Neural cell (in vitro differentiated cells): ENCODE measurements around the gene PDZRN3.

Experiments used
- EP300 ChIP-seq: fragments of 450-650 bp; conservative IDR thresholded peaks from 2 replicates; pipeline ENCODE4 v1.6.1; 2014; ENCODE audit warnings: antibody characterized with exemption, mild to moderate bottlenecking, moderate library complexity; ENCODE audit not compliant: poor library complexity, severe bottlenecking
- MXI1 ChIP-seq: fragments of 450-650 bp; conservative IDR thresholded peaks from 2 replicates; pipeline ENCODE4 v1.6.1; 2014; ENCODE audit warnings: antibody characterized with exemption, mild to moderate bottlenecking; ENCODE audit not compliant: poor library complexity, severe bottlenecking
- TF ChIP-seq, protein P1 (sequence below): fragments of 450-650 bp; IDR thresholded peaks from 2 replicates; pipeline ENCODE4 v1.5.1; 2014; ENCODE audit warnings: antibody characterized with exemption, mild to moderate bottlenecking, moderate library complexity; ENCODE audit not compliant: poor library complexity, severe bottlenecking
- TF ChIP-seq, protein P2 (sequence below): IDR thresholded peaks from 2 replicates; pipeline ENCODE4 v1.6.1; 2012; ENCODE audit warnings: borderline replicate concordance

DNA sequence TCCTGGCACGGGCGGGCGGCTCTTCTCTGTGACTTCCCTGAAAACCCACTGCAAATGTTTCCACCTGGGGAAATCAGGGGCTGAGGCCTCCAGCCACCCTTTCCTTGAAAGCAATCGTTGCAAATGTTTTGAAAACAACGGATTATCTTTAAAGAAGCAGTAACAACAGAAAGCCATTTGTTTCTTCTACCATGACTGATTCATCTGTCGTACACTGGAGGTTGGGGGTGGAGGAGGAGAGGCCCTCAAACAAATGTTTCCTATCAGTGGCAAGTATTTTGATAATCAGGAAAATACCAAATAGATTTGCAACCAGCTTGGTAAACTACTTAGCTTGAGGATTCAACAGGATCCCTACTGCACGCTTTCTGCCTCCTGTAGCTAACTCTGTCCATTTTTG is 114.9 kb downstream of the PDZRN3 start:
- TF ChIP-seq, protein P1, sequence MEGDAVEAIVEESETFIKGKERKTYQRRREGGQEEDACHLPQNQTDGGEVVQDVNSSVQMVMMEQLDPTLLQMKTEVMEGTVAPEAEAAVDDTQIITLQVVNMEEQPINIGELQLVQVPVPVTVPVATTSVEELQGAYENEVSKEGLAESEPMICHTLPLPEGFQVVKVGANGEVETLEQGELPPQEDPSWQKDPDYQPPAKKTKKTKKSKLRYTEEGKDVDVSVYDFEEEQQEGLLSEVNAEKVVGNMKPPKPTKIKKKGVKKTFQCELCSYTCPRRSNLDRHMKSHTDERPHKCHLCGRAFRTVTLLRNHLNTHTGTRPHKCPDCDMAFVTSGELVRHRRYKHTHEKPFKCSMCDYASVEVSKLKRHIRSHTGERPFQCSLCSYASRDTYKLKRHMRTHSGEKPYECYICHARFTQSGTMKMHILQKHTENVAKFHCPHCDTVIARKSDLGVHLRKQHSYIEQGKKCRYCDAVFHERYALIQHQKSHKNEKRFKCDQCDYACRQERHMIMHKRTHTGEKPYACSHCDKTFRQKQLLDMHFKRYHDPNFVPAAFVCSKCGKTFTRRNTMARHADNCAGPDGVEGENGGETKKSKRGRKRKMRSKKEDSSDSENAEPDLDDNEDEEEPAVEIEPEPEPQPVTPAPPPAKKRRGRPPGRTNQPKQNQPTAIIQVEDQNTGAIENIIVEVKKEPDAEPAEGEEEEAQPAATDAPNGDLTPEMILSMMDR: no peak
- TF ChIP-seq MXI1 (no peak), EP300 (no peak)
- TF ChIP-seq, protein P2, sequence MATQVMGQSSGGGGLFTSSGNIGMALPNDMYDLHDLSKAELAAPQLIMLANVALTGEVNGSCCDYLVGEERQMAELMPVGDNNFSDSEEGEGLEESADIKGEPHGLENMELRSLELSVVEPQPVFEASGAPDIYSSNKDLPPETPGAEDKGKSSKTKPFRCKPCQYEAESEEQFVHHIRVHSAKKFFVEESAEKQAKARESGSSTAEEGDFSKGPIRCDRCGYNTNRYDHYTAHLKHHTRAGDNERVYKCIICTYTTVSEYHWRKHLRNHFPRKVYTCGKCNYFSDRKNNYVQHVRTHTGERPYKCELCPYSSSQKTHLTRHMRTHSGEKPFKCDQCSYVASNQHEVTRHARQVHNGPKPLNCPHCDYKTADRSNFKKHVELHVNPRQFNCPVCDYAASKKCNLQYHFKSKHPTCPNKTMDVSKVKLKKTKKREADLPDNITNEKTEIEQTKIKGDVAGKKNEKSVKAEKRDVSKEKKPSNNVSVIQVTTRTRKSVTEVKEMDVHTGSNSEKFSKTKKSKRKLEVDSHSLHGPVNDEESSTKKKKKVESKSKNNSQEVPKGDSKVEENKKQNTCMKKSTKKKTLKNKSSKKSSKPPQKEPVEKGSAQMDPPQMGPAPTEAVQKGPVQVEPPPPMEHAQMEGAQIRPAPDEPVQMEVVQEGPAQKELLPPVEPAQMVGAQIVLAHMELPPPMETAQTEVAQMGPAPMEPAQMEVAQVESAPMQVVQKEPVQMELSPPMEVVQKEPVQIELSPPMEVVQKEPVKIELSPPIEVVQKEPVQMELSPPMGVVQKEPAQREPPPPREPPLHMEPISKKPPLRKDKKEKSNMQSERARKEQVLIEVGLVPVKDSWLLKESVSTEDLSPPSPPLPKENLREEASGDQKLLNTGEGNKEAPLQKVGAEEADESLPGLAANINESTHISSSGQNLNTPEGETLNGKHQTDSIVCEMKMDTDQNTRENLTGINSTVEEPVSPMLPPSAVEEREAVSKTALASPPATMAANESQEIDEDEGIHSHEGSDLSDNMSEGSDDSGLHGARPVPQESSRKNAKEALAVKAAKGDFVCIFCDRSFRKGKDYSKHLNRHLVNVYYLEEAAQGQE: no peak
